Endothelial cell of umbilical vein (primary cell): ENCODE results near the gene TLN1. TPM values are rescaled to one million over a fixed set of nuclear protein-coding genes. Genes with fewer than 3 reads are reported as not detected.
A peak's percentile ranks its signal among the peaks of the same experiment; 100 is the strongest.

Source experiments
- BruUV-seq: library from RNA; stranded (reverse); fragments of 400-500 nt; replicated peaks from 2 replicates; lab custom pipeline; 2021; lab: Mats Ljungman, UMichigan
- CTCF ChIA-PET: fragments of 300-600, 350-600 bp; sonication (Branson Sonifier 250); formaldehyde crosslinking; loops from one replicate; lab custom pipeline; 2021; ENCODE audit warnings: antibody characterized with exemption, inconsistent platforms; lab: Charles Lee
- POLR2A ChIA-PET: fragments of 300-600, 350-600 bp; sonication (Branson Sonifier 250); formaldehyde crosslinking; loops from one replicate; lab custom pipeline; 2021; ENCODE audit warnings: antibody characterized with exemption, inconsistent platforms; lab: Charles Lee
- DNase-seq: peaks from one replicate; pipeline ENCODE4 v3.0.0-alpha.2; 2011; ENCODE audit warnings: low read depth, low spot score
- FAIRE-seq: peaks from 2 replicates; lab custom pipeline; 2011; peaks lifted over from hg19 to GRCh38; lab: Jason Lieb, UNC
- H2AFZ ChIP-seq: 2 replicates; pipeline ENCODE4 v1.6.0; 2012; ENCODE audit warnings: low read depth, low read length, control low read depth, inconsistent platforms
- H3K27ac ChIP-seq: 2 replicates; pipeline ENCODE4 v1.5.1; 2011; ENCODE audit warnings: low read depth, mild to moderate bottlenecking, control low read depth, low read length, moderate library complexity; ENCODE audit not compliant: insufficient read depth
- H3K27me3 ChIP-seq, 2 experiments: 2 replicates each; pipeline versions ENCODE4 v1.6.0 to v1.6.1; 2011; ENCODE audit warnings: low read length in 2 of 2, mixed read lengths in 1 of 2; ENCODE audit not compliant: control insufficient read depth in 2 of 2, insufficient read depth in 2 of 2
- H3K36me3 ChIP-seq, 2 experiments: 2 replicates in 1 of 2; 3 replicates in 1 of 2; pipeline ENCODE4 v1.5.1; 2011; ENCODE audit warnings: low read length in 2 of 2, mild to moderate bottlenecking in 1 of 2, moderate library complexity in 1 of 2; ENCODE audit not compliant: control insufficient read depth in 2 of 2, insufficient read depth in 2 of 2; ENCODE audit errors: extremely low read depth in 1 of 2
- H3K4me1 ChIP-seq: 3 replicates; pipeline ENCODE4 v1.5.1; 2011; ENCODE audit warnings: mild to moderate bottlenecking, low read length; ENCODE audit not compliant: control insufficient read depth, insufficient read depth; ENCODE audit errors: extremely low read depth
- H3K4me2 ChIP-seq: 2 replicates; pipeline ENCODE4 v1.6.1; 2011; ENCODE audit warnings: low read length, control low read depth, mixed read lengths; ENCODE audit not compliant: insufficient read depth
- H3K4me3 ChIP-seq, 3 experiments: fragments of 200-600 bp in 1 of 3; sonication (generic), shearing (Covaris generic) in 1 of 3; replicated peaks in 1 of 3; 2 replicates each; pipeline ENCODE4 v1.5.1; 2011 to 2016; ENCODE audit warnings: control low read depth in 3 of 3, low read length in 3 of 3, mild to moderate bottlenecking in 2 of 3, inconsistent platforms in 1 of 3, low read depth in 1 of 3, moderate library complexity in 1 of 3; ENCODE audit not compliant: insufficient read depth in 1 of 3
- H3K79me2 ChIP-seq: 2 replicates; pipeline ENCODE4 v1.6.0; 2012; ENCODE audit warnings: low read length, inconsistent platforms; ENCODE audit not compliant: control insufficient read depth, insufficient read depth
- H3K9ac ChIP-seq: replicated peaks from 2 replicates; pipeline ENCODE3; 2011; ENCODE audit warnings: low read length, control low read depth; ENCODE audit not compliant: insufficient read depth; ENCODE audit errors: extremely low read depth
- H3K9me1 ChIP-seq: replicated peaks from 3 replicates; pipeline ENCODE4 v1.6.0; 2011; ENCODE audit warnings: mild to moderate bottlenecking, low read length; ENCODE audit not compliant: control insufficient read depth, insufficient read depth; ENCODE audit errors: extremely low read depth
- H3K9me3 ChIP-seq: replicated peaks from 2 replicates; pipeline ENCODE4 v1.5.1; 2012; ENCODE audit warnings: low read length, inconsistent platforms; ENCODE audit not compliant: control insufficient read depth, insufficient read depth
- H4K20me1 ChIP-seq: replicated peaks from 2 replicates; pipeline ENCODE3; 2011; ENCODE audit warnings: mild to moderate bottlenecking, low read length; ENCODE audit not compliant: control insufficient read depth, insufficient read depth; ENCODE audit errors: extremely low read depth
- EZH2 ChIP-seq: IDR thresholded peaks from 2 replicates; pipeline ENCODE4 v1.6.1; 2012; ENCODE audit warnings: borderline replicate concordance, low read depth, mild to moderate bottlenecking, moderate library complexity, low read length, inconsistent platforms; ENCODE audit not compliant: severe bottlenecking
- FOS ChIP-seq: IDR thresholded peaks from 2 replicates; pipeline ENCODE4 v1.6.1; 2011; ENCODE audit warnings: mild to moderate bottlenecking, low read length, moderate library complexity, borderline replicate concordance; ENCODE audit not compliant: insufficient read depth
- GATA2 ChIP-seq: IDR thresholded peaks from 2 replicates; pipeline ENCODE4 v1.7.0; 2011; ENCODE audit warnings: low read depth, mild to moderate bottlenecking, moderate library complexity, mixed read lengths, low read length; ENCODE audit not compliant: insufficient read length, insufficient read depth
- JUN ChIP-seq: IDR thresholded peaks from 2 replicates; pipeline ENCODE4 v1.6.1; 2011; ENCODE audit warnings: borderline replicate concordance, low read depth; ENCODE audit not compliant: insufficient read length, insufficient read depth
- MAX ChIP-seq: IDR thresholded peaks from 2 replicates; pipeline ENCODE4 v1.6.1; 2011; ENCODE audit not compliant: insufficient read depth, insufficient read length
- MYC ChIP-seq: IDR thresholded peaks from one replicate; pipeline ENCODE4 v1.6.1; 2011; ENCODE audit warnings: mild to moderate bottlenecking, low read depth, low read length
- POLR2A ChIP-seq: IDR thresholded peaks from 2 replicates; pipeline ENCODE4 v1.6.1; 2012; ENCODE audit warnings: low read depth, mild to moderate bottlenecking, control low read depth, low read length
- POLR2AphosphoS5 ChIP-seq: IDR thresholded peaks from 2 replicates; pipeline ENCODE4 v1.6.1; 2012; ENCODE audit warnings: low read depth, mild to moderate bottlenecking, control low read depth, low read length, moderate library complexity; ENCODE audit not compliant: insufficient read depth
- dilution Hi-C: fragments of 300-500 bp; cut with MboI; formaldehyde crosslinking; loops from one replicate; pipeline ENCODE4 v1.15.0; 2019; ENCODE audit warnings: low sequenced_read_pairs; ENCODE audit not compliant: extremely low pct_ligation_motif_present
- intact Hi-C: fragments of 100-400 bp; cut with micrococcal nuclease; formaldehyde crosslinking; loops from one replicate; pipeline ENCODE4 v1.10.0; 2022
- polyA plus RNA-seq, 4 experiments: library from polyadenylated mRNA; depleted of rRNA in 3 of 4; stranded (reverse) in 3 of 4; unstranded in 1 of 4; fragments of >200 nt; gene quantifications; 2 replicates each; pipeline versions ENCODE4 v1.2.1 to v1.2.3, GENCODE V29; 2011 to 2012; ENCODE audit warnings: missing spikeins in 1 of 4
- total RNA-seq: library from RNA; stranded (reverse); gene quantifications from 2 replicates; pipeline ENCODE4 v1.2.3, GENCODE V29; 2021
- TF ChIP-seq, protein P1 (sequence below), 2 donors: IDR thresholded peaks; 1 replicate in 1 of 2; 2 replicates in 1 of 2; pipeline ENCODE4 v1.5.1; 2011; ENCODE audit warnings: low read length in 2 of 2, mild to moderate bottlenecking in 2 of 2, moderate library complexity in 2 of 2, control low read depth in 1 of 2, inconsistent platforms in 1 of 2, low read depth in 1 of 2; ENCODE audit not compliant: insufficient read depth in 1 of 2; ENCODE audit errors: extremely low read depth in 1 of 2

Gene TLN1
- total and polyA plus RNA-seq, 2 donors (not counting 3 experiments of a cell fraction or from before 2014, with no cell fraction given), result 120 to 450 TPM

DNA sequence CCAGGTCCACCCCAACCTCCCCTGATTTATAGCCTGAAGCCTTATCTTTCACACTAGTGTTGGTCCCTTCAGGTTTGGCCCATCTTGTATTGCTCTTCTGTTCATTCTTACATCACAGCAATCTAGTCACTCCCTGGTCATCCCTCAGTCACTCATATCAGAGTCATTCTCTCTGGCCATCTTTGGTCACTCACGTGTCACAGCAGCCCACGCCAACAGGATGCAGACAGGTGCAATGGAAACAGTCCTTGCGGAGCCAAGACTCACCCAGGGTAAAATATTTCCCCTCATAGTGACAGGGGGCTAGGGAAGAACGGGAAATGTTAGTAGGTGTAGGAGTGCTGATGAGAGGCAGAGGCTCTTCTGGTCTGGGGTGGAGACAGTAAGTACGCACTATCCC, 21.5 kb upstream of the TLN1 start:
- intact Hi-C loops, result no loop called here
- H3K27me3 ChIP-seq, result no peaks in the 10 kb centered on the region
- H3K9me3 ChIP-seq, result no peaks in the 10 kb centered on the region
- dilution Hi-C loops, result no loop called here
- TF ChIP-seq FOS (no peak), GATA2 (no peak), POLR2AphosphoS5 (no peak), POLR2A (no peak), MYC (no peak), EZH2 (no peak), MAX (no peak), JUN (no peak)
- TF ChIP-seq, protein P1, sequence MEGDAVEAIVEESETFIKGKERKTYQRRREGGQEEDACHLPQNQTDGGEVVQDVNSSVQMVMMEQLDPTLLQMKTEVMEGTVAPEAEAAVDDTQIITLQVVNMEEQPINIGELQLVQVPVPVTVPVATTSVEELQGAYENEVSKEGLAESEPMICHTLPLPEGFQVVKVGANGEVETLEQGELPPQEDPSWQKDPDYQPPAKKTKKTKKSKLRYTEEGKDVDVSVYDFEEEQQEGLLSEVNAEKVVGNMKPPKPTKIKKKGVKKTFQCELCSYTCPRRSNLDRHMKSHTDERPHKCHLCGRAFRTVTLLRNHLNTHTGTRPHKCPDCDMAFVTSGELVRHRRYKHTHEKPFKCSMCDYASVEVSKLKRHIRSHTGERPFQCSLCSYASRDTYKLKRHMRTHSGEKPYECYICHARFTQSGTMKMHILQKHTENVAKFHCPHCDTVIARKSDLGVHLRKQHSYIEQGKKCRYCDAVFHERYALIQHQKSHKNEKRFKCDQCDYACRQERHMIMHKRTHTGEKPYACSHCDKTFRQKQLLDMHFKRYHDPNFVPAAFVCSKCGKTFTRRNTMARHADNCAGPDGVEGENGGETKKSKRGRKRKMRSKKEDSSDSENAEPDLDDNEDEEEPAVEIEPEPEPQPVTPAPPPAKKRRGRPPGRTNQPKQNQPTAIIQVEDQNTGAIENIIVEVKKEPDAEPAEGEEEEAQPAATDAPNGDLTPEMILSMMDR (IDR thresholded peaks at IDR 0.05; ENCODE audit: extremely low read depth in 1 of 2, insufficient read depth in 1 of 2, low read depth in 1 of 2, low read length in 2 of 2), result no peak
- peak overlapping the region; percentile 18 for H3K4me2 ChIP-seq
- DNase-seq, result no peak
- peaks cover 0 to 2% of the 10 kb centered on the region in 2 experiments for H3K36me3 ChIP-seq
- H3K27ac ChIP-seq, result peak overlapping the region; percentile 97
- no peak overlapping the region for H2AFZ ChIP-seq
- no peaks in the 10 kb centered on the region for H4K20me1 ChIP-seq
- H3K9me1 ChIP-seq, result no peaks in the 10 kb centered on the region
- no peak overlapping the region for H3K9ac ChIP-seq
- CTCF ChIA-PET, result interaction anchor here (0.8 to 3.5 kb wide), 11 partner anchors 9 to 96 kb away, joined by 3 to 24 read pairs (median 8); partner anchors contain the start of genes CCDC107, CREB3 and RMRP
- H3K79me2 ChIP-seq, result peaks cover 10% of the 10 kb centered on the region
- BruUV-seq, result no TSS peak
- no peak overlapping the region for H3K4me3 ChIP-seq
- FAIRE-seq, result no peak
- POLR2A ChIA-PET, result no interaction called here
- peaks cover 84% of the 10 kb centered on the region for H3K4me1 ChIP-seq
